GM18517 (cell line): ENCODE measurements around the gene RABL6.
A peak's percentile ranks its signal among the peaks of the same experiment; 100 is the strongest.
"Not testable (repeated sequence)": the region's sequence is repeated elsewhere in the genome, so short reads cannot be mapped to it uniquely, and the experiment has no call there.

ENCODE experiments used
- ATAC-seq: cut with Tn5 transposase; IDR thresholded peaks from one replicate; pipeline ENCODE4 v1.9.1; 2021; ENCODE audit warnings: mild to moderate bottlenecking, moderate library complexity; ENCODE audit not compliant: unreplicated experiment

RABL6 gene

GRCh38 chr9:136775191-136775590 lies 32.6 kb upstream of the RABL6 start:
- ATAC-seq = no peak

- no peak for ATAC-seq
These were observed 30.8 kb upstream of the RABL6 start for GRCh38 chr9:136776947-136777346.

GRCh38 chr9:136777359-136777758 lies 30.4 kb upstream of the RABL6 start:
- no peak for ATAC-seq

GRCh38 chr9:136779808-136780207 lies 27.9 kb upstream of the RABL6 start:
- no peak for ATAC-seq

- ATAC-seq = no peak
These were observed 25.3 kb upstream of the RABL6 start for GRCh38 chr9:136782452-136782851.

- ATAC-seq = no peak
These were observed 23.3 kb upstream of the RABL6 start for GRCh38 chr9:136784249-136784996.

GRCh38 chr9:136784997-136785361 lies 22.8 kb upstream of the RABL6 start:
- ATAC-seq = no peak

GRCh38 chr9:136785565-136786355 lies 22.0 kb upstream of the RABL6 start:
- ATAC-seq = not testable (repeated sequence)

GRCh38 chr9:136786451-136786850 lies 21.3 kb upstream of the RABL6 start:
- ATAC-seq = no peak

GRCh38 chr9:136786983-136787382 lies 20.8 kb upstream of the RABL6 start:
- ATAC-seq = not testable (repeated sequence)

- ATAC-seq = no peak
These were observed 19.9 kb upstream of the RABL6 start for GRCh38 chr9:136787690-136788400.

GRCh38 chr9:136788644-136789522 lies 18.9 kb upstream of the RABL6 start:
- not testable (repeated sequence) for ATAC-seq

GRCh38 chr9:136789523-136789937 lies 18.2 kb upstream of the RABL6 start:
- no peak for ATAC-seq

- peak; percentile 71 for ATAC-seq
These were observed 16.9 kb upstream of the RABL6 start, which contains the start of gene TMEM141 for GRCh38 chr9:136790640-136791515. Gene TMEM141 (plus strand): TSS chr9:136791344. CDS start chr9:136791371, 27 bp downstream.

- peak; percentile 18 for ATAC-seq
These were observed 16.1 kb upstream of the RABL6 start for GRCh38 chr9:136791516-136792276.

- no peak for ATAC-seq
These were observed 15.2 kb upstream of the RABL6 start for GRCh38 chr9:136792321-136793085.

GRCh38 chr9:136793086-136793946 lies 14.4 kb upstream of the RABL6 start:
- ATAC-seq = no peak
